WTC11 (cell line): ENCODE data around the gene ADM5. TPM values are rescaled to one million over a fixed set of nuclear protein-coding genes. Genes with fewer than 3 reads are reported as not detected.
A peak's percentile ranks its signal among the peaks of the same experiment; 100 is the strongest.

ENCODE experiments used
- ATF2 ChIP-seq: sonication (generic); formaldehyde crosslinking; IDR thresholded peaks from 2 replicates; pipeline ENCODE4 v1.8.1; 2022; ENCODE audit warnings: low read depth, missing genetic modification reagents, borderline replicate concordance
- CBFB ChIP-seq: sonication (generic); formaldehyde crosslinking; IDR thresholded peaks from 2 replicates; pipeline ENCODE4 v1.8.1; 2022; ENCODE audit warnings: mild to moderate bottlenecking, low read depth, missing genetic modification reagents
- CREB1 ChIP-seq: sonication (generic); formaldehyde crosslinking; IDR thresholded peaks from 2 replicates; pipeline ENCODE4 v1.8.0; 2023; ENCODE audit warnings: mild to moderate bottlenecking, missing genetic modification reagents
- CREM ChIP-seq: sonication (generic); formaldehyde crosslinking; IDR thresholded peaks from 2 replicates; pipeline ENCODE4 v1.8.1; 2022; ENCODE audit warnings: mild to moderate bottlenecking, missing genetic modification reagents, moderate library complexity
- E2F5 ChIP-seq: sonication (generic); formaldehyde crosslinking; IDR thresholded peaks from 2 replicates; pipeline ENCODE4 v1.8.1; 2022; ENCODE audit warnings: mild to moderate bottlenecking, moderate library complexity, missing genetic modification reagents
- EMX1 ChIP-seq: fragments of 250-450 bp; sonication (Bioruptor Pico); IDR thresholded peaks from 2 replicates; pipeline ENCODE4 v1.8.0; 2021; ENCODE audit warnings: mild to moderate bottlenecking
- FOXJ3 ChIP-seq: sonication (generic); formaldehyde crosslinking; IDR thresholded peaks from 2 replicates; pipeline ENCODE4 v1.9.0; 2021; ENCODE audit warnings: missing genetic modification reagents, mild to moderate bottlenecking, borderline replicate concordance
- FOXK1 ChIP-seq: sonication (generic); formaldehyde crosslinking; IDR thresholded peaks from 2 replicates; pipeline ENCODE4 v1.8.0; 2022; ENCODE audit warnings: mild to moderate bottlenecking, moderate library complexity, missing genetic modification reagents
- FOXP1 ChIP-seq: sonication (generic); formaldehyde crosslinking; IDR thresholded peaks from 2 replicates; pipeline ENCODE4 v1.8.0; 2022; ENCODE audit warnings: missing genetic modification reagents, mild to moderate bottlenecking, moderate library complexity, borderline replicate concordance
- FOXP4 ChIP-seq: sonication (generic); formaldehyde crosslinking; IDR thresholded peaks from 2 replicates; pipeline ENCODE4 v1.8.0; 2022; ENCODE audit warnings: mild to moderate bottlenecking, missing genetic modification reagents
- GABPB1 ChIP-seq: sonication (generic); formaldehyde crosslinking; IDR thresholded peaks from 2 replicates; pipeline ENCODE4 v1.8.1; 2023; ENCODE audit warnings: mild to moderate bottlenecking, missing genetic modification reagents
- IRF1 ChIP-seq: sonication (generic); formaldehyde crosslinking; IDR thresholded peaks from 2 replicates; pipeline ENCODE4 v1.8.0; 2023; ENCODE audit warnings: missing genetic modification reagents
- IRF2 ChIP-seq: sonication (generic); formaldehyde crosslinking; IDR thresholded peaks from 2 replicates; pipeline ENCODE4 v1.8.0; 2022; ENCODE audit warnings: low read depth, missing genetic modification reagents, borderline replicate concordance
- JUN ChIP-seq: sonication (generic); formaldehyde crosslinking; IDR thresholded peaks from 2 replicates; pipeline ENCODE4 v1.8.0; 2023; ENCODE audit warnings: mild to moderate bottlenecking, missing genetic modification reagents
- MAX ChIP-seq: sonication (generic); formaldehyde crosslinking; IDR thresholded peaks from 2 replicates; pipeline ENCODE4 v1.8.0; 2022; ENCODE audit warnings: mild to moderate bottlenecking, missing genetic modification reagents
- MLX ChIP-seq: sonication (generic); formaldehyde crosslinking; IDR thresholded peaks from 2 replicates; pipeline ENCODE4 v1.8.1; 2023; ENCODE audit warnings: mild to moderate bottlenecking, missing genetic modification reagents, moderate library complexity
- NFE2L1 ChIP-seq: sonication (generic); formaldehyde crosslinking; IDR thresholded peaks from 2 replicates; pipeline ENCODE4 v1.8.1; 2023; ENCODE audit warnings: missing genetic modification reagents
- NFYB ChIP-seq: sonication (generic); formaldehyde crosslinking; conservative IDR thresholded peaks from 2 replicates; pipeline ENCODE4 v1.8.0; 2022; ENCODE audit warnings: low read depth, missing genetic modification reagents
- NR1H2 ChIP-seq: sonication (generic); formaldehyde crosslinking; IDR thresholded peaks from 2 replicates; pipeline ENCODE4 v1.9.0; 2021; ENCODE audit warnings: mild to moderate bottlenecking, moderate library complexity, missing genetic modification reagents
- SP1 ChIP-seq: sonication (generic); formaldehyde crosslinking; conservative IDR thresholded peaks from 2 replicates; pipeline ENCODE4 v1.8.1; 2022; ENCODE audit warnings: missing genetic modification reagents
- TP53 ChIP-seq: sonication (generic); formaldehyde crosslinking; IDR thresholded peaks from 2 replicates; pipeline ENCODE4 v1.8.1; 2023; ENCODE audit warnings: mild to moderate bottlenecking, missing genetic modification reagents
- USF1 ChIP-seq: sonication (generic); formaldehyde crosslinking; IDR thresholded peaks from 2 replicates; pipeline ENCODE4 v1.8.0; 2022; ENCODE audit warnings: mild to moderate bottlenecking, missing genetic modification reagents
- ZBTB21 ChIP-seq: sonication (generic); formaldehyde crosslinking; IDR thresholded peaks from 2 replicates; pipeline ENCODE4 v1.8.1; 2023; ENCODE audit warnings: mild to moderate bottlenecking, missing genetic modification reagents, borderline replicate concordance
- ZBTB43 ChIP-seq: sonication (generic); formaldehyde crosslinking; IDR thresholded peaks from 2 replicates; pipeline ENCODE4 v1.8.1; 2023; ENCODE audit warnings: mild to moderate bottlenecking, missing genetic modification reagents
- ZMAT4 ChIP-seq: fragments of 250-450 bp; sonication (Bioruptor Pico); IDR thresholded peaks from 2 replicates; pipeline ENCODE4 v1.9.0; 2021; ENCODE audit warnings: mild to moderate bottlenecking
- ZNF121 ChIP-seq: sonication (generic); formaldehyde crosslinking; IDR thresholded peaks from 2 replicates; pipeline ENCODE4 v1.8.0; 2023; ENCODE audit warnings: missing genetic modification reagents
- ZNF396 ChIP-seq: fragments of 250-450 bp; sonication (Bioruptor Pico); IDR thresholded peaks from 2 replicates; pipeline ENCODE4 v1.8.0; 2021; ENCODE audit warnings: mild to moderate bottlenecking, moderate library complexity, borderline replicate concordance
- ZNF423 ChIP-seq: fragments of 250-450 bp; sonication (Bioruptor Pico); IDR thresholded peaks from 2 replicates; pipeline ENCODE4 v2.1.2; 2022; ENCODE audit warnings: mild to moderate bottlenecking, moderate library complexity
- total RNA-seq: library from RNA; stranded (reverse); gene quantifications from 3 replicates; pipeline ENCODE4 v1.2.3, GENCODE V29; 2021

ADM5 gene
- total RNA-seq, 1 experiment from 2014 or later = 6.7 TPM

GRCh38 chr19:49664171-49665035 is 25.0 kb upstream of the ADM5 start (continued):
- TF ChIP-seq MLX (CRISPR knock-in tag) (peak; percentile 60; the same call in 1 of the 2 replicates), ZMAT4 (CRISPR knock-in tag) (0 out of 2 replicates have a peak, but pooled peaks have one; percentile 43), FOXK1 (CRISPR knock-in tag) (peak; percentile 62; the same call in 1 of the 2 replicates), ZNF396 (CRISPR knock-in tag) (no peak), CREM (0 out of 2 replicates have a peak, but pooled peaks have one; percentile 63), MAX (CRISPR knock-in tag) (peak; percentile 74; the same call in 1 of the 2 replicates), ZNF423 (CRISPR knock-in tag) (peak; percentile 94), FOXP4 (CRISPR knock-in tag) (peak; percentile 86), NFE2L1 (CRISPR knock-in tag) (no peak), NFYB (no peak), CREB1 (no peak), ZNF121 (CRISPR knock-in tag) (peak; percentile 87), FOXP1 (CRISPR knock-in tag) (0 out of 2 replicates have a peak, but pooled peaks have one; percentile 35), GABPB1 (peak; percentile 37; the same call in 1 of the 2 replicates), IRF2 (CRISPR knock-in tag) (no peak), ZBTB43 (peak; percentile 77; the same call in 1 of the 2 replicates), SP1 (CRISPR knock-in tag) (peak; percentile 87), ZBTB21 (CRISPR knock-in tag) (no peak), CBFB (CRISPR knock-in tag) (no peak), FOXJ3 (CRISPR knock-in tag) (no peak), E2F5 (CRISPR knock-in tag) (0 out of 2 replicates have a peak, but pooled peaks have one; percentile 75), NR1H2 (CRISPR knock-in tag) (no peak), ATF2 (CRISPR knock-in tag) (no peak), TP53 (CRISPR knock-in tag) (no peak), EMX1 (CRISPR knock-in tag) (no peak), USF1 (CRISPR knock-in tag) (no peak; the same call in 1 of the 2 replicates), JUN (CRISPR knock-in tag) (0 out of 2 replicates have a peak, but pooled peaks have one; percentile 18), IRF1 (CRISPR knock-in tag) (0 out of 2 replicates have a peak, but pooled peaks have one; percentile 76)
